ENCODE measurements around the gene LAMB4.

GRCh38 chr7:107976620-107977019 is 153.5 kb downstream of the LAMB4 start:
- TF ChIP-seq SREBF2 (IDR thresholded peaks at IDR 0.05) (no peak), SMC3 (IDR thresholded peaks at IDR 0.05) (no peak), RFX5 (IDR thresholded peaks at IDR 0.05) (no peak), POLR2A (IDR thresholded peaks at IDR 0.05; ENCODE audit: low read length) (no peak)
- TF ChIP-seq, protein P1, sequence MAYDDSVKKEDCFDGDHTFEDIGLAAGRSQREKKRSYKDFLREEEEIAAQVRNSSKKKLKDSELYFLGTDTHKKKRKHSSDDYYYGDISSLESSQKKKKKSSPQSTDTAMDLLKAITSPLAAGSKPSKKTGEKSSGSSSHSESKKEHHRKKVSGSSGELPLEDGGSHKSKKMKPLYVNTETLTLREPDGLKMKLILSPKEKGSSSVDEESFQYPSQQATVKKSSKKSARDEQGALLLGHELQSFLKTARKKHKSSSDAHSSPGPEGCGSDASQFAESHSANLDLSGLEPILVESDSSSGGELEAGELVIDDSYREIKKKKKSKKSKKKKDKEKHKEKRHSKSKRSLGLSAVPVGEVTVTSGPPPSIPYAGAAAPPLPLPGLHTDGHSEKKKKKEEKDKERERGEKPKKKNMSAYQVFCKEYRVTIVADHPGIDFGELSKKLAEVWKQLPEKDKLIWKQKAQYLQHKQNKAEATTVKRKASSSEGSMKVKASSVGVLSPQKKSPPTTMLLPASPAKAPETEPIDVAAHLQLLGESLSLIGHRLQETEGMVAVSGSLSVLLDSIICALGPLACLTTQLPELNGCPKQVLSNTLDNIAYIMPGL (CRISPR knock-in tag; IDR thresholded peaks at IDR 0.05; ENCODE audit: borderline replicate concordance): no peak

Measured in A549 (cell line).